Keratinocyte (primary cell): ENCODE measurements around the gene CCAR1.

ENCODE experiments used
- CTCF ChIP-seq, 3 experiments: IDR thresholded peaks in 1 of 3; conservative IDR thresholded peaks in 1 of 3; optimal IDR thresholded peaks in 1 of 3; 2 replicates in 2 of 3; 3 replicates in 1 of 3; pipeline versions ENCODE3 to v1.5.1; 2011; ENCODE audit warnings: low read length in 3 of 3, mild to moderate bottlenecking in 3 of 3, moderate library complexity in 2 of 3, control low read depth in 1 of 3, inconsistent platforms in 1 of 3; ENCODE audit not compliant: insufficient read depth in 2 of 3; ENCODE audit errors: extremely low read depth in 1 of 3
- EZH2 ChIP-seq: IDR thresholded peaks from one replicate; pipeline ENCODE4 v1.6.1; 2012; ENCODE audit warnings: inconsistent platforms, mild to moderate bottlenecking, low read length, moderate library complexity

GRCh38 chr10:68792115-68792514 lies 71.1 kb downstream of the CCAR1 start:
- TF ChIP-seq CTCF (optimal IDR thresholded peaks at IDR 0.05 in 1 of 3, IDR thresholded peaks at IDR 0.05 in 1 of 3, conservative IDR thresholded peaks at IDR 0.05 in 1 of 3; ENCODE audit: extremely low read depth in 1 of 3, insufficient read depth in 2 of 3, low read length in 3 of 3) (no peak), EZH2 (no peak)
